Suprapubic skin (tissue), 4 donors: ENCODE data around the gene CLRN2.

Experiments used
- POLR2A ChIP-seq, 2 donors: fragments of 450-650 bp; IDR thresholded peaks; one replicate each; pipeline ENCODE4 v1.6.1; 2017; ENCODE audit warnings: antibody characterized with exemption in 2 of 2, mild to moderate bottlenecking in 2 of 2, moderate library complexity in 2 of 2
- POLR2AphosphoS5 ChIP-seq, 3 donors: sonication (generic); formaldehyde crosslinking; IDR thresholded peaks; one replicate each; pipeline ENCODE4 v1.6.1; 2017; ENCODE audit warnings: antibody characterized with exemption in 3 of 3
- TF ChIP-seq, protein P1 (sequence below), 2 donors: fragments of 200-600 bp in 1 of 2; fragments of 450-650 bp in 1 of 2; sonication (generic) in 1 of 2; IDR thresholded peaks; one replicate each; pipeline ENCODE4 v1.5.1; 2016 to 2019; ENCODE audit warnings: antibody characterized with exemption in 2 of 2, mild to moderate bottlenecking in 1 of 2, moderate library complexity in 1 of 2

- no peak for TF ChIP-seq POLR2A (IDR thresholded peaks at IDR 0.05)
- TF ChIP-seq, protein P1, sequence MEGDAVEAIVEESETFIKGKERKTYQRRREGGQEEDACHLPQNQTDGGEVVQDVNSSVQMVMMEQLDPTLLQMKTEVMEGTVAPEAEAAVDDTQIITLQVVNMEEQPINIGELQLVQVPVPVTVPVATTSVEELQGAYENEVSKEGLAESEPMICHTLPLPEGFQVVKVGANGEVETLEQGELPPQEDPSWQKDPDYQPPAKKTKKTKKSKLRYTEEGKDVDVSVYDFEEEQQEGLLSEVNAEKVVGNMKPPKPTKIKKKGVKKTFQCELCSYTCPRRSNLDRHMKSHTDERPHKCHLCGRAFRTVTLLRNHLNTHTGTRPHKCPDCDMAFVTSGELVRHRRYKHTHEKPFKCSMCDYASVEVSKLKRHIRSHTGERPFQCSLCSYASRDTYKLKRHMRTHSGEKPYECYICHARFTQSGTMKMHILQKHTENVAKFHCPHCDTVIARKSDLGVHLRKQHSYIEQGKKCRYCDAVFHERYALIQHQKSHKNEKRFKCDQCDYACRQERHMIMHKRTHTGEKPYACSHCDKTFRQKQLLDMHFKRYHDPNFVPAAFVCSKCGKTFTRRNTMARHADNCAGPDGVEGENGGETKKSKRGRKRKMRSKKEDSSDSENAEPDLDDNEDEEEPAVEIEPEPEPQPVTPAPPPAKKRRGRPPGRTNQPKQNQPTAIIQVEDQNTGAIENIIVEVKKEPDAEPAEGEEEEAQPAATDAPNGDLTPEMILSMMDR (IDR thresholded peaks at IDR 0.05), result no peak
- no peak for TF ChIP-seq POLR2AphosphoS5 (IDR thresholded peaks at IDR 0.05)
These were observed 14.4 kb upstream of the CLRN2 start for GRCh38 chr4:17500574-17500973.
